CD4-positive, alpha-beta T cell (primary cell): ENCODE results near the gene OGFOD2. TPM values are rescaled to one million over a fixed set of nuclear protein-coding genes. Genes with fewer than 3 reads are reported as not detected.
A peak's percentile ranks its signal among the peaks of the same experiment; 100 is the strongest.

Source experiments
- ATAC-seq: fragments of 200-7000 bp; cut with Tn5 transposase; one replicate; pipeline ENCODE4 v1.10.0; 2022; ENCODE audit warnings: mild to moderate bottlenecking; ENCODE audit not compliant: poor library complexity
- CTCF ChIA-PET: fragments of 350-600 bp; sonication (Branson Sonifier 250); formaldehyde crosslinking; loops from one replicate; lab custom pipeline; 2021; ENCODE audit warnings: antibody characterized with exemption, inconsistent platforms; lab: Charles Lee
- POLR2A ChIA-PET: fragments of 350-600 bp; sonication (Branson Sonifier 250); formaldehyde crosslinking; loops from one replicate; lab custom pipeline; 2021; ENCODE audit warnings: antibody characterized with exemption, inconsistent platforms; lab: Charles Lee
- DNase-seq, 14 experiments: peaks; one replicate each; pipeline ENCODE4 v3.0.0-alpha.2; 2013 to 2020; ENCODE audit warnings: mixed read lengths in 2 of 14
- H3K27ac ChIP-seq, 2 donors: one replicate each; pipeline versions ENCODE4 v1.5.1 to v1.7.0; 2013; ENCODE audit warnings: low read length in 2 of 2, low read depth in 1 of 2, mild to moderate bottlenecking in 1 of 2
- H3K27me3 ChIP-seq, 2 experiments: 1 replicate in 1 of 2; 2 replicates in 1 of 2; pipeline versions ENCODE4 v1.6.1 to v1.7.0; 2013; ENCODE audit warnings: low read length in 2 of 2, control low read depth in 1 of 2, mild to moderate bottlenecking in 1 of 2, moderate library complexity in 1 of 2; ENCODE audit not compliant: insufficient read depth in 2 of 2, control insufficient read depth in 1 of 2
- H3K36me3 ChIP-seq: one replicate; pipeline ENCODE4 v1.6.1; 2013; ENCODE audit warnings: low read length, control low read depth; ENCODE audit not compliant: insufficient read depth
- H3K4me1 ChIP-seq: one replicate; pipeline ENCODE4 v1.6.1; 2013; ENCODE audit warnings: low read length, control low read depth; ENCODE audit not compliant: insufficient read depth
- H3K4me3 ChIP-seq: one replicate; pipeline ENCODE4 v1.5.1; 2013; ENCODE audit warnings: mild to moderate bottlenecking, low read length, moderate library complexity
- H3K9me3 ChIP-seq, 2 experiments: 1 replicate in 1 of 2; 2 replicates in 1 of 2; pipeline versions ENCODE4 v1.6.1 to v1.7.0; 2013; ENCODE audit warnings: low read length in 2 of 2, mild to moderate bottlenecking in 2 of 2, control low read depth in 1 of 2, moderate library complexity in 1 of 2; ENCODE audit not compliant: control insufficient read depth in 1 of 2, insufficient read depth in 1 of 2
- H3K27ac Mint-ChIP-seq: one replicate; pipeline ENCODE4 v1.8.0; 2020; ENCODE audit warnings: mixed read lengths
- H3K27me3 Mint-ChIP-seq: one replicate; pipeline ENCODE4 v1.8.0; 2021; ENCODE audit warnings: mixed read lengths
- H3K36me3 Mint-ChIP-seq: one replicate; pipeline ENCODE4 v1.8.0; 2021; ENCODE audit warnings: low read depth, mixed read lengths
- H3K4me1 Mint-ChIP-seq: one replicate; pipeline ENCODE4 v1.8.0; 2021; ENCODE audit warnings: low read depth, mixed read lengths
- H3K4me3 Mint-ChIP-seq: one replicate; pipeline ENCODE4 v1.8.0; 2020; ENCODE audit warnings: mild to moderate bottlenecking, mixed read lengths
- H3K9me3 Mint-ChIP-seq: one replicate; pipeline ENCODE4 v1.8.0; 2020; ENCODE audit warnings: mixed read lengths
- CTCF ChIP-seq: fragments of 200-600 bp; IDR thresholded peaks from one replicate; pipeline ENCODE4 v1.8.0; 2022; ENCODE audit warnings: antibody characterized with exemption, mild to moderate bottlenecking
- intact Hi-C, 2 experiments: fragments of 100-400 bp; cut with DNase I in 1 of 2; cut with micrococcal nuclease in 1 of 2; formaldehyde crosslinking; loops; one replicate each; pipeline versions ENCODE4 v1.15.1 to v1.9.0; 2023 to 2025; cut with DNase I, micrococcal nuclease
- total RNA-seq, 174 experiments: library from RNA in 2 of 174; stranded (reverse) in 2 of 174; gene quantifications; one replicate each; pipeline ENCODE4 v1.2.3 and lab custom pipeline; 2021 to 2026

OGFOD2 gene
- total RNA-seq, 2 experiments from 2014 or later: 12.0 to 14.9 TPM

DNA sequence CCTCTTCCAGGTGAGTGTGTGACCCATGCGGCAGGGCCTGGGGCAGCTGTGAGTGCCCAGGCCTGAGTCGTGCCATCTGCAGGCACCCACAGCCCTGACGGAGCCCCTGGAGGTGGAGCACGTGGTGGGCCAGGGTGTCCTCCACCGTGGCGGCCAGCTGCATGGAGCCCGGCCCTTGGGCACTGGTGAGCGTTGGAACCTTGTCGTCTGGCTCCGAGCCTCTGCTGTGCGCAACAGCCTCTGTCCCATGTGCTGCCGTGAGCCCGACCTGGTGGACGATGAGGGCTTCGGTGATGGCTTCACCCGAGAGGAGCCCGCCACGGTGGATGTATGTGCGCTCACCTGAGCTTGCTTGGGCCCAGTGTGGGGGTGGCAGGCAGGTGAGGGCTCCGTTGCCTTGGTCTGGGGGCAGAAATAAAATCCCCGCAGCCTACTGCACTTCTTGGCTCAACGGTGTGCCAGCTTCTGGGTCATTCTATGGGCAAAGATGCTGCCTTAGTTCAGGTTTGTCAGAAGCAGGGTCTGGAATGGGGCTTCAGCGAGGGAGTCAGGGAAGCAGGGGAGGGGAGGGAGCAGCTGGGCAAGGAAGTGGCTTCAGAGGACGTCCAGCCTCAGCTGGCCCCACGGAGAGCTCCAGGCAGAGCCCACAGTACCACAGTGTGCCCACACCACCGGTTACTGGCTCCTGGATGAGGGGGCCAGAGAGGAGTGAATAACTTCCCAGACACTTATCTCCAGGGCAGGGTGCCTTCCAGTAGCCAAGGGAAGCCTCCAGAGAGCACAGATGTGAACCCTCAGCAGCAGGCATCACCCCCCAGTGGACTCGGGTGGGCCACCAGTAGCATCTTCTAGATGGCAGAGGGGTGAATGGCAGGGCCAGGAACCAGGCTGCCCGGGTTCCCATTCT, 4.2 kb downstream of the OGFOD2 start:
- intact Hi-C loops: loop anchor here in 1 of 2 experiments (5.0 to 10.0 kb wide), 4 partner anchors 173 to 623 kb away; partner anchors contain the start of genes DDX55, KNTC1, PITPNM2 and RSRC2
- ChIA-PET CTCF (interaction anchor here (0.9 kb wide), 1 partner anchor 64 kb away, joined by 3 read pairs; no protein-coding TSS in a partner anchor), POLR2A (interaction anchor here (0.6 to 2.0 kb wide), 5 partner anchors 13 to 259 kb away, joined by 3 to 9 read pairs (median 5); partner anchors contain the start of genes ABCB9, MPHOSPH9 and MTRFR)
- Histone ChIP-seq H3K36me3 (peaks cover 32% of the 10 kb centered on the region), H3K4me3 (peak overlapping the region; percentile 82), H3K27ac (peak overlapping the region in 1 of 2 donors; percentile 68), H3K9me3 (no peaks in the 10 kb centered on the region), H3K27me3 (no peaks in the 10 kb centered on the region), H3K4me1 (peaks cover 85% of the 10 kb centered on the region)
- Mint-ChIP-seq H3K27ac (peak overlapping the region; percentile 92), H3K9me3 (no peaks in the 10 kb centered on the region), H3K27me3 (no peaks in the 10 kb centered on the region), H3K4me3 (peak overlapping the region; percentile 94), H3K4me1 (peaks cover 59% of the 10 kb centered on the region), H3K36me3 (peaks cover 34% of the 10 kb centered on the region)
- DNase-seq (peak in 1 of 14 experiments; percentile 0), ATAC-seq (no peak)
- TF ChIP-seq CTCF: no peak

- no peak for TF ChIP-seq CTCF
These were observed 4.8 kb downstream of the OGFOD2 start for GRCh38 chr12:122979908-122980182.

DNA sequence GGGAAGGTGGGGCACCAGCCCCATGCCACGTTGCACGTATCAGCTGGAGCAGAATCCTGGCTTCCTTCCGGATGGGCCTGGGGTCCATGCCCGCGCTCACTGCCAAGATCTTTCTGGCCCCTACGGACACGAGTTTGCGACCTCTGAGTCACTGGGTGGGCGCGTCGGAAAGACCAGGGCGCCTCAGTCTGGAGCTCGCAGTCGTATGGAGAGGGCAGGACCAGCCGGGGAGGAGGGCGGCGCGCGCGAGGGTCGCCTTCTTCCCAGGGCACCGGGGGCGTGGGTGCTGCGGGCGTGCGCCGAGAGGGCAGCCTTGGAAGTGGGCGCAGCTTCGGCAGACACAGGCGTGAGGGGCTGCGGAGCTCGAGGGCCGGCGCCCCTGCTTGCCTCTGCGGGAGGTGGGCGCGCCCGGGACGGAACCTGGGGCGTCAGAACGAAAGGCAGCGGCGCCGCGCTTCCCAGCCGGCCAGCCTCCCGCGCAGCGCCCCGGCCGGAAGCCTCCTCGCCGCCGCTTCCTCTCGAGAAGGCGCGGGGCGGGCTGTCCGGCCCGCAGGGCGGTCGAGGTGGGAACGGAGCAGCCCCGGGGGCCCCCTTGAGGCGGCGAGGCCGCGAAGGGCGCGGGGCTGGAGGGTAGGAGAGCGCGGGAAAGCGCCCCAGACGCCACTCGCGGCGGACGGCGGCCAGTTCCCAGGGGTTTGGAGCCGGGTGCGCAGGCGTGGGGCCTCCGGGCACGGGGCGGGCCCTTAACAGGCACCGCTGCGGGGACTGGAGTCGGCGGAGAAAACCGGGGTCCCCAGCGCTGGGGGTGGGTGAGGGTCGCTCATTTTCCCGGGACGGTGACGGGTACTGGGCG, 5.4 kb downstream of the OGFOD2 start, which contains the start of gene ARL6IP4:
Gene ARL6IP4 (plus strand): TSS at position 499 of the 853 bp plus-strand sequence. CDS start 459 bp downstream, outside the sequence.
- Mint-ChIP-seq H3K36me3 (peaks cover 34% of the 10 kb centered on the region), H3K9me3 (no peaks in the 10 kb centered on the region), H3K27ac (peak within 1 kb of the TSS; percentile 92), H3K27me3 (no peaks in the 10 kb centered on the region), H3K4me3 (peak within 1 kb of the TSS; percentile 94), H3K4me1 (peaks cover 56% of the 10 kb centered on the region)
- Histone ChIP-seq H3K27ac (peak within 1 kb of the TSS; percentile 68), H3K9me3 (no peaks in the 10 kb centered on the region), H3K27me3 (no peaks in the 10 kb centered on the region), H3K36me3 (peaks cover 38% of the 10 kb centered on the region), H3K4me1 (peaks cover 90% of the 10 kb centered on the region), H3K4me3 (peak within 1 kb of the TSS; percentile 82)
- DNase-seq: peak; percentile 33 to 80 (median 58)
- CTCF ChIA-PET: interaction anchor here (0.9 kb wide), 1 partner anchor 63 kb away, joined by 3 read pairs; no protein-coding TSS in a partner anchor
- ATAC-seq: peak; percentile 75
- no peak for TF ChIP-seq CTCF
- intact Hi-C loops: no loop called here
- POLR2A ChIA-PET: interaction anchor here (0.6 to 2.0 kb wide), 5 partner anchors 14 to 590 kb away, joined by 3 to 9 read pairs (median 5); partner anchors contain the start of genes ABCB9, MPHOSPH9 and MTRFR

More at GRCh38 chr12:122979908-122980182, 4.8 kb downstream of the OGFOD2 start:
- no peak for DNase-seq
- Histone ChIP-seq H3K27me3 (no peaks in the 10 kb centered on the region), H3K4me1 (peaks cover 89% of the 10 kb centered on the region), H3K27ac (peak overlapping the region; percentile 22 to 68), H3K36me3 (peaks cover 37% of the 10 kb centered on the region), H3K9me3 (no peaks in the 10 kb centered on the region), H3K4me3 (peak overlapping the region; percentile 82)
- H3K27me3 Mint-ChIP-seq: no peaks in the 10 kb centered on the region
- peaks cover 34% of the 10 kb centered on the region for H3K36me3 Mint-ChIP-seq
- ChIA-PET CTCF (interaction anchor here (0.9 kb wide), 1 partner anchor 64 kb away, joined by 3 read pairs; no protein-coding TSS in a partner anchor), POLR2A (interaction anchor here (0.8 to 2.0 kb wide), 4 partner anchors 13 to 258 kb away, joined by 4 to 9 read pairs (median 5); partner anchors contain the start of genes ABCB9, MPHOSPH9 and MTRFR)
- intact Hi-C loops: loop anchor here in 1 of 2 experiments (5.0 to 10.0 kb wide), 4 partner anchors 172 to 622 kb away; partner anchors contain the start of genes DDX55, KNTC1, PITPNM2 and RSRC2
- no peaks in the 10 kb centered on the region for H3K9me3 Mint-ChIP-seq
- H3K4me1 Mint-ChIP-seq: peaks cover 59% of the 10 kb centered on the region
- H3K4me3 Mint-ChIP-seq: peak overlapping the region; percentile 94
- H3K27ac Mint-ChIP-seq: peak overlapping the region; percentile 92
- no peak for ATAC-seq
